Fibroblast of lung (primary cell): ENCODE measurements around the gene G6PC3. TPM values are rescaled to one million over a fixed set of nuclear protein-coding genes. Genes with fewer than 3 reads are reported as not detected.

ENCODE experiments used
- DNase-seq, 2 donors: peaks; one replicate each; pipeline versions ENCODE4 v3.0.0 to v3.0.0-alpha.2; 2010; ENCODE audit warnings: low read depth in 2 of 2
- H2AFZ ChIP-seq: 2 replicates; pipeline ENCODE4 v1.5.1; 2012; ENCODE audit warnings: low read length, control low read depth, inconsistent platforms
- H3K27ac ChIP-seq: 2 replicates; pipeline ENCODE4 v1.5.1; 2011; ENCODE audit warnings: low read length, control low read depth; ENCODE audit not compliant: insufficient read depth
- H3K27me3 ChIP-seq: 2 replicates; pipeline ENCODE4 v1.5.1; 2011; ENCODE audit warnings: mild to moderate bottlenecking, low read length; ENCODE audit not compliant: control insufficient read depth, insufficient read depth
- H3K36me3 ChIP-seq: 2 replicates; pipeline ENCODE4 v1.5.1; 2011; ENCODE audit warnings: low read length; ENCODE audit not compliant: control insufficient read depth, insufficient read depth
- H3K4me1 ChIP-seq: 2 replicates; pipeline ENCODE4 v1.5.1; 2011; ENCODE audit warnings: low read length; ENCODE audit not compliant: control insufficient read depth, insufficient read depth; ENCODE audit errors: extremely low read depth
- H3K4me2 ChIP-seq: 2 replicates; pipeline ENCODE4 v1.5.1; 2011; ENCODE audit warnings: low read length, control low read depth; ENCODE audit not compliant: insufficient read depth; ENCODE audit errors: extremely low read depth
- H3K4me3 ChIP-seq, 4 experiments: fragments of 200-600 bp in 1 of 4; sonication (generic) in 1 of 4; replicated peaks in 1 of 4; 2 replicates each; pipeline ENCODE4 v1.5.1; 2011 to 2016; ENCODE audit warnings: low read length in 4 of 4, low read depth in 3 of 4, mild to moderate bottlenecking in 3 of 4, control low read depth in 2 of 4, inconsistent platforms in 1 of 4, mixed read lengths in 1 of 4; ENCODE audit not compliant: insufficient read depth in 1 of 4; ENCODE audit errors: control extremely low read depth in 1 of 4
- H3K79me2 ChIP-seq: 2 replicates; pipeline ENCODE4 v1.5.1; 2012; ENCODE audit warnings: mild to moderate bottlenecking, low read length, inconsistent platforms; ENCODE audit not compliant: control insufficient read depth, insufficient read depth
- H3K9ac ChIP-seq: 2 replicates; pipeline ENCODE4 v1.5.1; 2011; ENCODE audit warnings: mild to moderate bottlenecking, low read length, control low read depth; ENCODE audit not compliant: insufficient read depth
- H3K9me3 ChIP-seq: 2 replicates; pipeline ENCODE4 v1.5.1; 2012; ENCODE audit warnings: low read depth, low read length; ENCODE audit not compliant: control insufficient read depth, insufficient read depth
- H4K20me1 ChIP-seq: 2 replicates; pipeline ENCODE4 v1.5.1; 2011; ENCODE audit warnings: low read length; ENCODE audit not compliant: control insufficient read depth, insufficient read depth; ENCODE audit errors: extremely low read depth
- EZH2 ChIP-seq: IDR thresholded peaks from 2 replicates; pipeline ENCODE4 v1.5.1; 2012; ENCODE audit warnings: low read length, control low read depth, mild to moderate bottlenecking; ENCODE audit errors: missing control alignments
- polyA plus RNA-seq, 2 donors: library from polyadenylated mRNA; depleted of rRNA in 1 of 2; stranded (reverse) in 1 of 2; unstranded in 1 of 2; fragments of >200 nt; gene quantifications; 2 replicates each; pipeline ENCODE4 v1.2.1, GENCODE V29; 2011 to 2012; ENCODE audit warnings: missing spikeins in 1 of 2
- total RNA-seq: library from RNA; depleted of rRNA; stranded (reverse); fragments of >200 nt; gene quantifications from 2 replicates; pipeline ENCODE4 v1.2.1, GENCODE V29; 2014
- TF ChIP-seq, protein P1 (sequence below), 2 donors: IDR thresholded peaks in 1 of 2; conservative IDR thresholded peaks in 1 of 2; 1 replicate in 1 of 2; 2 replicates in 1 of 2; pipeline ENCODE4 v1.5.1; 2011 to 2012; ENCODE audit warnings: low read length in 2 of 2, control low read depth in 1 of 2, inconsistent platforms in 1 of 2, low read depth in 1 of 2, mild to moderate bottlenecking in 1 of 2

The G6PC3 gene
- total and polyA plus RNA-seq, 2 donors (not counting 1 experiment from before 2014, with no cell fraction given), result 40.0 to 76.1 TPM

DNA sequence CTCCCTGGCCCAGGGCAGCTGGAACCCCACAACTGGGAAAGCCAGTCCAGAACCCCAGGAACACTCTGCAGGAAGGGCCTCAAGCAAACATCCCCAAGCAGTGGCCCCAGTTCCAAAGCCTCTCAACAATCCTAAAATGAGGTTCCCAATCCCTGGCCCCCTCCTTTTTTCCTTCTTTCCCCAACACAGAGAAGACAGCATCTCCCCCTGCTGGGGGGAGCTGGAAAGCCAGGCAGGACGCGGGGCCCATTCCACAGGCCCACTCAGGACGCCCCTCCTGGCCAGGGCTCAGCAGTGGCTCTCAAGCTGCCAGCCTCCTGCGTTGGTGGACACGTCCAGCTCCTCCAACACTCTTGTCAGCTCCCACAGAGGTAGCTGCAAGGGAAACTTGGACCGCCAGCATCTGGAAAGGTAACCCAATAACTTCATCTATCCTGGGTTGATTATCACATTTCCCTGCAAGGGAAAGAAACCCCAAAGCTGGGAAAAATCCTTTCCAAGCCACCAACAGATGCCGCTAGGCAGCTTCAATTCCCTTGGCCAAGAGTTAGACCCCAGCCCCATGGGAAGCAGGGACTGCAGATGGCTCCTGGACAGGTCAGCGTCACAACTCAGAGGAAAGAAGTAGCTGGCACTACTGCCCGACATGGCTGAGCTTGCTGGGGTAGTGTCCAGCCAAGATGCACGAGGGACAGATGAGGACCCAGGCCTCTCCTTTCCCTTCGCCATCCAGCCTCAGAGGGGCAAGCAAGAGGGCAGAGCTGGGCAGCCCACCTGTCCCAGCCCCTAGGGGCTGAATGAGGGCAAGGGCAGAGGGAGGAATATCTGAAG is 45.3 kb downstream of the G6PC3 start:
- no peak overlapping the region for H3K4me3 ChIP-seq
- H4K20me1 ChIP-seq, result no peaks in the 10 kb centered on the region
- peaks cover 7% of the 10 kb centered on the region for H3K36me3 ChIP-seq
- H3K4me1 ChIP-seq, result peaks cover 5% of the 10 kb centered on the region
- H3K27me3 ChIP-seq, result no peaks in the 10 kb centered on the region
- no peak overlapping the region for H3K4me2 ChIP-seq
- H3K27ac ChIP-seq, result no peak overlapping the region
- no peak overlapping the region for H2AFZ ChIP-seq
- H3K9me3 ChIP-seq, result no peaks in the 10 kb centered on the region
- H3K79me2 ChIP-seq, result peaks cover 3% of the 10 kb centered on the region
- H3K9ac ChIP-seq, result no peak overlapping the region
- DNase-seq, result peak; percentile 20 to 47
- no peak for TF ChIP-seq EZH2
- TF ChIP-seq, protein P1, sequence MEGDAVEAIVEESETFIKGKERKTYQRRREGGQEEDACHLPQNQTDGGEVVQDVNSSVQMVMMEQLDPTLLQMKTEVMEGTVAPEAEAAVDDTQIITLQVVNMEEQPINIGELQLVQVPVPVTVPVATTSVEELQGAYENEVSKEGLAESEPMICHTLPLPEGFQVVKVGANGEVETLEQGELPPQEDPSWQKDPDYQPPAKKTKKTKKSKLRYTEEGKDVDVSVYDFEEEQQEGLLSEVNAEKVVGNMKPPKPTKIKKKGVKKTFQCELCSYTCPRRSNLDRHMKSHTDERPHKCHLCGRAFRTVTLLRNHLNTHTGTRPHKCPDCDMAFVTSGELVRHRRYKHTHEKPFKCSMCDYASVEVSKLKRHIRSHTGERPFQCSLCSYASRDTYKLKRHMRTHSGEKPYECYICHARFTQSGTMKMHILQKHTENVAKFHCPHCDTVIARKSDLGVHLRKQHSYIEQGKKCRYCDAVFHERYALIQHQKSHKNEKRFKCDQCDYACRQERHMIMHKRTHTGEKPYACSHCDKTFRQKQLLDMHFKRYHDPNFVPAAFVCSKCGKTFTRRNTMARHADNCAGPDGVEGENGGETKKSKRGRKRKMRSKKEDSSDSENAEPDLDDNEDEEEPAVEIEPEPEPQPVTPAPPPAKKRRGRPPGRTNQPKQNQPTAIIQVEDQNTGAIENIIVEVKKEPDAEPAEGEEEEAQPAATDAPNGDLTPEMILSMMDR (conservative IDR thresholded peaks at IDR 0.05 in 1 of 2, IDR thresholded peaks at IDR 0.05 in 1 of 2; ENCODE audit: low read depth in 1 of 2, low read length in 2 of 2), result peak; percentile 78 to 85

DNA sequence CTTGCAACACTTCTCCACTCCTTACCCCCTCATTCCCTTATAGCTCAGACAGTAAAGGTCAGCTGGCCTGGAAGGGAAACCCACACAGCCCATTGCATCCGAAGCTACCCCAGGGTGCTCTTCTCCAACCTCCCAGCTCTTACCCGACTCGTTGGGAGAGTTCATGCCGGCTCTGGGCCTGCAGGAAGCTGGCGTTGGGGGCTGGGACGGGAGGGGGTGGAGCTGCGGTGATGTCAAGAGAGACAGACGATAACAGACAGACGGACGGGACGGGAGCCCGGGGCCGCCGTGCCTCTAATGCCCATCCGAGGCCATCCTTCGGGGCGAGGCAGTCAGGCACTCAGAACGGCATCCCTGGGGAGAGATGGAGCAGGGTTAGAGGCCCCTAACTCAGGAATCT is 46.8 kb downstream of the G6PC3 start:
- Histone ChIP-seq H2AFZ (no peak overlapping the region), H3K27ac (no peak overlapping the region), H4K20me1 (no peaks in the 10 kb centered on the region), H3K36me3 (peaks cover 7% of the 10 kb centered on the region), H3K9ac (no peak overlapping the region), H3K4me1 (peaks cover 3% of the 10 kb centered on the region), H3K79me2 (peaks cover 3% of the 10 kb centered on the region), H3K9me3 (no peaks in the 10 kb centered on the region), H3K4me3 (no peak overlapping the region), H3K27me3 (no peaks in the 10 kb centered on the region), H3K4me2 (no peak overlapping the region)
- no peak for TF ChIP-seq EZH2
- TF ChIP-seq, protein P1 (conservative IDR thresholded peaks at IDR 0.05 in 1 of 2, IDR thresholded peaks at IDR 0.05 in 1 of 2; ENCODE audit: low read depth in 1 of 2, low read length in 2 of 2), result no peak
- no peak for DNase-seq

DNA sequence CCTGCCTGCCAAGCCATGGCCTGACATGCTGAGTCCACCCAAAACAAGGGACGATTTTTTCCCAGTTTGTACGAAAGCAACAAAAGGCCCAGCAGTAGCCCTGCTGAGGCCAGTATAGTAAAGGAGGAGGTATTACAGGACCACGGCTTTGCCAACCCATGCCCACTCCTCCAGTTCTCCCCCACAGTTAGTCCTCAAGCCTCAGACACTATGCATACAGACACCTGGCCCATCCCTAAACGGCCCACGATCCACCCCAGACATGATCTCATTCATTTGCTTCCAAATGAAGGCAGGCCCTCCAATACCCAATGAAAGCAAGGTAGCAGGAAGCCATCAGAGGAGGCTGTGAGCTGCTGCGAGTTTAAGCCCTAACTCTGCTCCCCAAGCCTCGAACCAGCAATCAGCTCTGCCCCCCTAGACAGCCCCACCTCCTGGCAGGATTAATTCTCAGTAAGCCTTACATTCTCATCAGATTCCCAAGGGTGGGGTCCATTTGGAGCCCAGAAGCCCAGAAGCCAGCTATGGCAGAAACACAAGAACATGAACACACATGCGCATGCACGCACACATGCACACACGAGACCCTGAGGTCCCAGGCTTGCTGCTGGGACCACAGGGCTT is 48.0 kb downstream of the G6PC3 start:
- Histone ChIP-seq H3K79me2 (peaks cover 3% of the 10 kb centered on the region), H3K27me3 (no peaks in the 10 kb centered on the region), H4K20me1 (no peaks in the 10 kb centered on the region), H3K4me3 (no peak overlapping the region), H3K4me2 (no peak overlapping the region), H3K27ac (no peak overlapping the region), H3K4me1 (peaks cover 3% of the 10 kb centered on the region), H3K9ac (no peak overlapping the region), H3K36me3 (peaks cover 7% of the 10 kb centered on the region), H2AFZ (no peak overlapping the region), H3K9me3 (no peaks in the 10 kb centered on the region)
- DNase-seq, result no peak
- TF ChIP-seq, protein P1 (conservative IDR thresholded peaks at IDR 0.05 in 1 of 2, IDR thresholded peaks at IDR 0.05 in 1 of 2; ENCODE audit: low read depth in 1 of 2, low read length in 2 of 2), result no peak
- TF ChIP-seq EZH2, result no peak
